ENCODE results near the gene SLC6A4. TPM values are rescaled to one million over a fixed set of nuclear protein-coding genes. Genes with fewer than 3 reads are reported as not detected.

SLC6A4 gene
- total RNA-seq, 2 donors from 2014 or later = 0.09 to 0.74 TPM

GRCh38 chr17:30219315-30219714 lies 16.2 kb downstream of the SLC6A4 start:
- no peak for DNase-seq (ENCODE audit: low spot score)
- Histone ChIP-seq H3K9me3 (no peaks in the 10 kb centered on the region), H3K27me3 (replicated peaks; ENCODE audit: insufficient read depth) (no peaks in the 10 kb centered on the region), H3K4me1 (replicated peaks) (no peaks in the 10 kb centered on the region), H3K27ac (no peak overlapping the region), H3K4me3 (no peak overlapping the region), H3K36me3 (no peaks in the 10 kb centered on the region)
- TF ChIP-seq POLR2A (IDR thresholded peaks at IDR 0.05) (no peak), POLR2AphosphoS5 (IDR thresholded peaks at IDR 0.05) (no peak)
- TF ChIP-seq, protein P1, sequence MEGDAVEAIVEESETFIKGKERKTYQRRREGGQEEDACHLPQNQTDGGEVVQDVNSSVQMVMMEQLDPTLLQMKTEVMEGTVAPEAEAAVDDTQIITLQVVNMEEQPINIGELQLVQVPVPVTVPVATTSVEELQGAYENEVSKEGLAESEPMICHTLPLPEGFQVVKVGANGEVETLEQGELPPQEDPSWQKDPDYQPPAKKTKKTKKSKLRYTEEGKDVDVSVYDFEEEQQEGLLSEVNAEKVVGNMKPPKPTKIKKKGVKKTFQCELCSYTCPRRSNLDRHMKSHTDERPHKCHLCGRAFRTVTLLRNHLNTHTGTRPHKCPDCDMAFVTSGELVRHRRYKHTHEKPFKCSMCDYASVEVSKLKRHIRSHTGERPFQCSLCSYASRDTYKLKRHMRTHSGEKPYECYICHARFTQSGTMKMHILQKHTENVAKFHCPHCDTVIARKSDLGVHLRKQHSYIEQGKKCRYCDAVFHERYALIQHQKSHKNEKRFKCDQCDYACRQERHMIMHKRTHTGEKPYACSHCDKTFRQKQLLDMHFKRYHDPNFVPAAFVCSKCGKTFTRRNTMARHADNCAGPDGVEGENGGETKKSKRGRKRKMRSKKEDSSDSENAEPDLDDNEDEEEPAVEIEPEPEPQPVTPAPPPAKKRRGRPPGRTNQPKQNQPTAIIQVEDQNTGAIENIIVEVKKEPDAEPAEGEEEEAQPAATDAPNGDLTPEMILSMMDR (IDR thresholded peaks at IDR 0.05) = no peak
- intact Hi-C loops (cut with DNase I) = no loop called here
- WGBS = 86% methylated on average over 4 of the region's 4 CpGs

DNA sequence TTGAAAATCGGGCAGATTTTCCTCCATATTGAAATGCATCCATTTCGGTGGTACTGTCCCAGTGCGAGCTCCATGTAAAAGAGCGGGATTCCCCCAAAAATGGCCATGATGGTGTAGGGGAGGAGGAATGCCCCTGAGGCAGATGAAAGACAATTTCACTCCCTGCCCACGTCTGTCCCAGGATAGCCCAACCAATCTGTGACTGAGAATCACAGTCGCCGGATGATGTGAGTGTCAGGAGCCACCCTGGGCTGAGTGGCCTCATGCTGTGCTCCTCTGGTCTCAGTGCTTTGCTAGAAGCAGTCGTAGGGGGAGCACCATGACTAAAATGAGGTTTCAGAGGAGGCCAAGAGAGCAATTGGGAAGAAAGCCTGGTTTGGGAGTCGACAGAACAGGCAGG lies 16.7 kb downstream of the SLC6A4 start:
- Histone ChIP-seq H3K4me3 (no peak overlapping the region), H3K4me1 (replicated peaks) (no peaks in the 10 kb centered on the region), H3K27ac (no peak overlapping the region), H3K9me3 (no peaks in the 10 kb centered on the region), H3K36me3 (no peaks in the 10 kb centered on the region), H3K27me3 (replicated peaks; ENCODE audit: insufficient read depth) (no peaks in the 10 kb centered on the region)
- intact Hi-C loops (cut with DNase I) = no loop called here
- 87% methylated on average over 9 of the region's 9 CpGs for WGBS
- TF ChIP-seq POLR2A (IDR thresholded peaks at IDR 0.05) (no peak), POLR2AphosphoS5 (IDR thresholded peaks at IDR 0.05) (no peak)
- TF ChIP-seq, protein P1 (IDR thresholded peaks at IDR 0.05) = no peak
- no peak for DNase-seq (ENCODE audit: low spot score)

DNA sequence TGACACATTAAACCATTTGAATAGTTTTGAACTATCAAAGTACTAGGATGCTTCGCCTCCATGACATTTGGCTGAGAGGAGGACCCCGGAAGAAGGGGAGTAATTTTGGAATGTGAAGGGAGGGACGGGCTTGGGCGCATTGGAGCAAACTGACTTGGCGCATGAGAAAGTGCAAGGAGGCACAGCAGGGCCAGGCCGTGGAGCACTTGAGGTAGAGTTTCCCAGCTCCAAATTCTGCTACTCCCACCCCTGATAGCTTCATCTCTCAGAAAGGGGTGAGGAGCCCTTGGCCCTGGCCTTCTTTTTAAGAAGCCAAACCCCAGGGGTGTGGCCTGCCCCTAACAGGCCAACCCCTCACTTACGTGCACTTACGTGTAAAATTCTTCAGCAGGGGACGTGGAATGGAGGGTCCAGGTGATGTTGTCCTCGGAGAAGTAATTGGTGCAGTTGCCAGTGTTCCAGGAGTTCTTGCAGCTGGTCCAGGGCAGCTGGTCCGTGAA lies 17.7 kb downstream of the SLC6A4 start:
- intact Hi-C loops (cut with DNase I) = no loop called here
- Histone ChIP-seq H3K27ac (no peak overlapping the region), H3K4me1 (replicated peaks) (no peaks in the 10 kb centered on the region), H3K27me3 (replicated peaks; ENCODE audit: insufficient read depth) (no peaks in the 10 kb centered on the region), H3K9me3 (no peaks in the 10 kb centered on the region), H3K4me3 (no peak overlapping the region), H3K36me3 (no peaks in the 10 kb centered on the region)
- WGBS = 97% methylated on average over 11 of the region's 11 CpGs
- no peak for DNase-seq (ENCODE audit: low spot score)
- TF ChIP-seq POLR2AphosphoS5 (IDR thresholded peaks at IDR 0.05) (no peak), POLR2A (IDR thresholded peaks at IDR 0.05) (no peak)
- TF ChIP-seq, protein P1 (IDR thresholded peaks at IDR 0.05) = no peak

- no peaks in the 10 kb centered on the region for H3K4me1 ChIP-seq (replicated peaks)
- no peaks in the 10 kb centered on the region for H3K9me3 ChIP-seq
- H3K36me3 ChIP-seq = no peaks in the 10 kb centered on the region
- H3K4me3 ChIP-seq = no peak overlapping the region
- H3K27ac ChIP-seq = no peak overlapping the region
- 95% methylated on average over 6 of the region's 6 CpGs for WGBS
- no peaks in the 10 kb centered on the region for H3K27me3 ChIP-seq (replicated peaks; ENCODE audit: insufficient read depth)
- intact Hi-C loops (cut with DNase I) = no loop called here
- TF ChIP-seq, protein P1 (IDR thresholded peaks at IDR 0.05) = no peak
- TF ChIP-seq POLR2A (IDR thresholded peaks at IDR 0.05) (no peak), POLR2AphosphoS5 (IDR thresholded peaks at IDR 0.05) (no peak)
- no peak for DNase-seq (ENCODE audit: low spot score)
These were observed 18.4 kb downstream of the SLC6A4 start for GRCh38 chr17:30217054-30217453.

- no peaks in the 10 kb centered on the region for H3K9me3 ChIP-seq
- no peak overlapping the region for H3K4me3 ChIP-seq
- no peaks in the 10 kb centered on the region for H3K4me1 ChIP-seq (replicated peaks)
- intact Hi-C loops (cut with DNase I) = no loop called here
- no peak overlapping the region for H3K27ac ChIP-seq
- H3K36me3 ChIP-seq = no peaks in the 10 kb centered on the region
- 93% methylated on average over 7 of the region's 11 CpGs for WGBS
- no peaks in the 10 kb centered on the region for H3K27me3 ChIP-seq (replicated peaks; ENCODE audit: insufficient read depth)
- no peak for TF ChIP-seq POLR2A (IDR thresholded peaks at IDR 0.05)
- DNase-seq (ENCODE audit: low spot score) = no peak
These were observed 22.7 kb downstream of the SLC6A4 start for GRCh38 chr17:30212750-30213149.
